ENCODE measurements around the gene SELPLG.

GRCh38 chr12:108609537-108610335 lies 24.0 kb downstream of the SELPLG start:
- TF ChIP-seq FOXK2 (IDR thresholded peaks at IDR 0.05): no peak
- TF ChIP-seq SP1 (IDR thresholded peaks at IDR 0.05): no peak
- no peak for TF ChIP-seq HDGF (IDR thresholded peaks at IDR 0.05; ENCODE audit: borderline replicate concordance)
- no peak for TF ChIP-seq TARDBP (IDR thresholded peaks at IDR 0.05)

All from HEK293T (cell line).